H1 (cell line): Measurements from ENCODE around the gene LRRK1. TPM values are rescaled to one million over a fixed set of nuclear protein-coding genes. Genes with fewer than 3 reads are reported as not detected.

Experiments
- CTCF ChIA-PET: fragments of 300-600 bp; sonication (Branson Sonifier 250); formaldehyde crosslinking; loops from one replicate; lab custom pipeline; 2021; ENCODE audit not compliant: partially characterized antibody; lab: Charles Lee
- POLR2A ChIA-PET: fragments of 300-600 bp; sonication (Branson Sonifier 250); formaldehyde crosslinking; loops from one replicate; lab custom pipeline; 2021; ENCODE audit warnings: inconsistent platforms; ENCODE audit not compliant: partially characterized antibody; lab: Charles Lee
- DNase-seq, 2 experiments: peaks; one replicate each; pipeline versions ENCODE4 v3.0.0 to v3.0.0-alpha.2; 2010 to 2022; ENCODE audit warnings: low spot score in 2 of 2, low read depth in 1 of 2, mixed read lengths in 1 of 2
- FAIRE-seq: peaks from 2 replicates; lab custom pipeline; 2011; peaks lifted over from hg19 to GRCh38; lab: Jason Lieb, UNC
- H2AFZ ChIP-seq: 2 replicates; pipeline ENCODE4 v1.8.1; 2012; ENCODE audit warnings: low read length, inconsistent platforms
- H2AK5ac ChIP-seq: 2 replicates; pipeline ENCODE4 v1.6.1; 2013; ENCODE audit warnings: low read depth, low read length
- H2BK120ac ChIP-seq: replicated peaks from 2 replicates; pipeline ENCODE3; 2013; ENCODE audit warnings: low read depth, low read length, inconsistent platforms
- H2BK12ac ChIP-seq: 2 replicates; pipeline ENCODE4 v1.6.1; 2013; ENCODE audit warnings: low read depth, low read length
- H2BK15ac ChIP-seq: 2 replicates; pipeline ENCODE4 v1.6.1; 2013; ENCODE audit warnings: low read length
- H2BK20ac ChIP-seq: 2 replicates; pipeline ENCODE4 v1.6.1; 2013; ENCODE audit warnings: low read length
- H2BK5ac ChIP-seq: 2 replicates; pipeline ENCODE4 v1.6.1; 2013; ENCODE audit warnings: low read depth, low read length
- H3K14ac ChIP-seq: 2 replicates; pipeline ENCODE4 v1.6.1; 2013; ENCODE audit warnings: inconsistent platforms; ENCODE audit not compliant: insufficient read length
- H3K18ac ChIP-seq: 2 replicates; pipeline ENCODE4 v1.6.1; 2013; ENCODE audit warnings: low read length; ENCODE audit errors: extremely low read depth
- H3K23ac ChIP-seq: 2 replicates; pipeline ENCODE4 v1.6.1; 2013; ENCODE audit warnings: inconsistent platforms; ENCODE audit not compliant: insufficient read length
- H3K23me2 ChIP-seq: 2 replicates; pipeline ENCODE4 v1.6.1; 2013; ENCODE audit warnings: low read depth, low read length
- H3K27ac ChIP-seq: 2 replicates; pipeline ENCODE4 v1.6.1; 2011; ENCODE audit warnings: low read depth, low read length, inconsistent platforms
- H3K27me3 ChIP-seq, 4 experiments: replicated peaks in 1 of 4; 1 replicate in 1 of 4; 2 replicates in 3 of 4; pipeline versions ENCODE4 v1.6.1 to v1.8.1; 2011 to 2013; ENCODE audit warnings: low read length in 3 of 4, mild to moderate bottlenecking in 3 of 4, inconsistent platforms in 2 of 4, mixed read lengths in 2 of 4, moderate library complexity in 1 of 4; ENCODE audit not compliant: control insufficient read depth in 3 of 4, insufficient read depth in 3 of 4; ENCODE audit errors: extremely low read depth in 1 of 4
- H3K36me3 ChIP-seq, 4 experiments: 2 replicates each; pipeline versions ENCODE4 v1.6.1 to v1.8.1; 2011 to 2013; ENCODE audit warnings: mild to moderate bottlenecking in 4 of 4, low read length in 3 of 4, moderate library complexity in 2 of 4, control low read depth in 1 of 4, inconsistent platforms in 1 of 4; ENCODE audit not compliant: insufficient read depth in 4 of 4, control insufficient read depth in 2 of 4
- H3K4ac ChIP-seq: replicated peaks from 2 replicates; pipeline ENCODE3; 2013; ENCODE audit warnings: low read length, low read depth, mixed read lengths, inconsistent platforms; ENCODE audit not compliant: insufficient read length
- H3K4me1 ChIP-seq, 4 experiments: replicated peaks in 1 of 4; 1 replicate in 1 of 4; 2 replicates in 3 of 4; pipeline versions ENCODE4 v1.6.1 to v1.8.1; 2011 to 2013; ENCODE audit warnings: low read length in 3 of 4, inconsistent platforms in 2 of 4, mixed read lengths in 1 of 4; ENCODE audit not compliant: insufficient read depth in 4 of 4, control insufficient read depth in 3 of 4
- H3K4me2 ChIP-seq, 2 experiments: 2 replicates each; pipeline versions ENCODE4 v1.6.1 to v1.8.1; 2011 to 2013; ENCODE audit warnings: low read depth in 2 of 2, low read length in 2 of 2, control low read depth in 1 of 2, inconsistent platforms in 1 of 2, mild to moderate bottlenecking in 1 of 2; ENCODE audit not compliant: insufficient read depth in 1 of 2
- H3K4me3 ChIP-seq, 4 experiments: fragments of 200-600, 300-600 bp in 1 of 4; sonication (generic), shearing (Covaris generic), sonication (Bioruptor Twin) in 1 of 4; 2 replicates each; pipeline versions ENCODE4 v1.5.1 to v1.8.1; 2011 to 2016; ENCODE audit warnings: low read length in 4 of 4, low read depth in 3 of 4, control low read depth in 2 of 4, inconsistent platforms in 2 of 4, mild to moderate bottlenecking in 2 of 4, mixed read lengths in 1 of 4, moderate library complexity in 1 of 4; ENCODE audit not compliant: insufficient read depth in 2 of 4; ENCODE audit errors: extremely low read depth in 1 of 4
- H3K56ac ChIP-seq: replicated peaks from 2 replicates; pipeline ENCODE3; 2013; ENCODE audit warnings: low read depth, mild to moderate bottlenecking, mixed read lengths, low read length, inconsistent platforms; ENCODE audit not compliant: insufficient read length
- H3K79me1 ChIP-seq: 2 replicates; pipeline ENCODE4 v1.6.1; 2013; ENCODE audit warnings: low read depth, low read length, control low read depth
- H3K79me2 ChIP-seq, 2 experiments: 2 replicates each; pipeline versions ENCODE4 v1.6.1 to v1.8.1; 2012 to 2013; ENCODE audit warnings: low read length in 2 of 2, mild to moderate bottlenecking in 2 of 2, inconsistent platforms in 1 of 2; ENCODE audit not compliant: insufficient read depth in 2 of 2, control insufficient read depth in 1 of 2
- H3K9ac ChIP-seq, 4 experiments: replicated peaks in 1 of 4; 1 replicate in 1 of 4; 2 replicates in 3 of 4; pipeline versions ENCODE4 v1.6.1 to v1.8.1; 2011 to 2013; ENCODE audit warnings: low read depth in 3 of 4, low read length in 3 of 4, control low read depth in 2 of 4, mild to moderate bottlenecking in 2 of 4, moderate library complexity in 2 of 4, inconsistent platforms in 1 of 4; ENCODE audit errors: extremely low read depth in 1 of 4
- H3K9me3 ChIP-seq, 2 experiments: 2 replicates each; pipeline versions ENCODE4 v1.6.1 to v1.8.1; 2012 to 2013; ENCODE audit warnings: mild to moderate bottlenecking in 2 of 2, moderate library complexity in 2 of 2, control low read depth in 1 of 2, inconsistent platforms in 1 of 2, low read depth in 1 of 2, low read length in 1 of 2, mixed read lengths in 1 of 2; ENCODE audit not compliant: insufficient read depth in 2 of 2
- H4K20me1 ChIP-seq, 2 experiments: replicated peaks in 1 of 2; 2 replicates each; pipeline versions ENCODE3 to v1.8.1; 2011 to 2013; ENCODE audit warnings: inconsistent platforms in 2 of 2, low read length in 2 of 2, mild to moderate bottlenecking in 1 of 2; ENCODE audit not compliant: insufficient read depth in 2 of 2, control insufficient read depth in 1 of 2
- H4K5ac ChIP-seq: 2 replicates; pipeline ENCODE4 v1.6.1; 2013; ENCODE audit warnings: low read length, low read depth, mixed read lengths, inconsistent platforms; ENCODE audit not compliant: insufficient read length
- H4K8ac ChIP-seq: 2 replicates; pipeline ENCODE4 v1.8.0; 2013; ENCODE audit warnings: mild to moderate bottlenecking, moderate library complexity, low read length, inconsistent platforms; ENCODE audit not compliant: insufficient read depth; ENCODE audit errors: extremely low read depth
- H4K91ac ChIP-seq: replicated peaks from 2 replicates; pipeline ENCODE3; 2013; ENCODE audit warnings: low read length, mixed read lengths, inconsistent platforms; ENCODE audit not compliant: insufficient read length
- ASH2L ChIP-seq: fragments of 200-600, 300-600 bp; sonication (generic); IDR thresholded peaks from one replicate; pipeline ENCODE4 v1.7.1; 2017; ENCODE audit warnings: low read length
- ATF2 ChIP-seq: IDR thresholded peaks from 2 replicates; pipeline ENCODE4 v1.6.1; 2012; ENCODE audit warnings: low read length, inconsistent platforms
- CBX5 ChIP-seq: fragments of 300-800, 300-1000 bp; sonication (generic); IDR thresholded peaks from 2 replicates; pipeline ENCODE4 v1.7.1; 2016; ENCODE audit warnings: antibody characterized with exemption, low read length, low read depth
- CTBP2 ChIP-seq: IDR thresholded peaks from 2 replicates; pipeline ENCODE4 v1.7.0; 2011; ENCODE audit warnings: borderline replicate concordance, mild to moderate bottlenecking, moderate library complexity, mixed read lengths, low read length; ENCODE audit not compliant: insufficient read depth, insufficient read length
- EGR1 ChIP-seq: IDR thresholded peaks from 2 replicates; pipeline ENCODE4 v1.6.1; 2011; ENCODE audit warnings: low read depth, low read length, borderline replicate concordance
- KDM1A ChIP-seq: fragments of 200-600, 300-600 bp; sonication (generic); IDR thresholded peaks from 2 replicates; pipeline ENCODE4 v1.7.1; 2016; ENCODE audit warnings: mild to moderate bottlenecking, low read length, borderline replicate concordance
- POU5F1 ChIP-seq: IDR thresholded peaks from 2 replicates; pipeline ENCODE4 v1.6.1; 2011; ENCODE audit warnings: low read depth, mild to moderate bottlenecking, low read length, moderate library complexity
- RAD21 ChIP-seq, 2 experiments: IDR thresholded peaks in 1 of 2; conservative IDR thresholded peaks in 1 of 2; 2 replicates each; pipeline ENCODE4 v1.6.1; 2011; ENCODE audit warnings: low read depth in 2 of 2, low read length in 2 of 2, improper control_type of control experiment in 1 of 2, inconsistent platforms in 1 of 2, mild to moderate bottlenecking in 1 of 2, moderate library complexity in 1 of 2
- SIN3A ChIP-seq, 2 experiments: IDR thresholded peaks in 1 of 2; conservative IDR thresholded peaks in 1 of 2; 2 replicates each; pipeline ENCODE4 v1.6.1; 2011 to 2012; ENCODE audit warnings: low read length in 2 of 2, improper control_type of control experiment in 1 of 2, low read depth in 1 of 2, mild to moderate bottlenecking in 1 of 2
- SP4 ChIP-seq: IDR thresholded peaks from 2 replicates; pipeline ENCODE4 v1.6.1; 2012; ENCODE audit warnings: low read length, inconsistent platforms
- USF2 ChIP-seq: IDR thresholded peaks from 2 replicates; pipeline ENCODE4 v1.6.1; 2011; ENCODE audit warnings: low read length, improper control_type of control experiment
- WGBS, 2 experiments: shearing (Covaris generic) in 1 of 2; methylation state at CpG; one replicate each; pipeline versions ENCODE4 v1.1.6 to v1.1.7; 2013 to 2015; ENCODE audit warnings: low lambda C conversion rate in 2 of 2, mixed read lengths in 2 of 2, inconsistent platforms in 1 of 2, low coverage in 1 of 2, missing lambda C conversion rate in 1 of 2; ENCODE audit not compliant: insufficient replicate concordance in 2 of 2, insufficient coverage in 1 of 2, insufficient read length in 1 of 2; ENCODE audit errors: extremely low coverage in 1 of 2, missing lambda C conversion rate in 1 of 2; 5-methylcytosine and 5-hydroxymethylcytosine counted together
- polyA plus RNA-seq, 7 experiments: library from polyadenylated mRNA; depleted of rRNA in 3 of 7; stranded (reverse) in 5 of 7; unstranded in 2 of 7; fragments of >200 nt in 5 of 7; fragments of 200-250 nt in 2 of 7; gene quantifications; 1 replicate in 5 of 7; 2 replicates in 1 of 7; 4 replicates in 1 of 7; pipeline versions ENCODE4 v1.2.1 to v1.2.3, GENCODE V29; 2011 to 2013; ENCODE audit warnings: missing spikeins in 2 of 7, mixed read lengths in 2 of 7
- total RNA-seq: library from RNA; stranded (reverse); fragmentation: NEBNext Ultra II Directional; extraction: Animal tissue kit (Norgen Biotek cat#: 25700); gene quantifications from 2 replicates; pipeline ENCODE4 v1.2.1, GENCODE V29; 2021

Gene LRRK1
- total and polyA plus RNA-seq, 2 of the 8 experiments (the other 6 are each of a cell fraction or from before 2014, with no cell fraction given), result 1.2 to 3.6 TPM

- Histone ChIP-seq H3K27me3 (no peaks in the 10 kb centered on the region), H2BK12ac (no peak overlapping the region), H3K9me3 (no peaks in the 10 kb centered on the region), H4K20me1 (no peaks in the 10 kb centered on the region), H3K4me3 (no peak overlapping the region), H2BK5ac (no peak overlapping the region), H3K56ac (no peak overlapping the region), H2BK15ac (no peak overlapping the region), H2AK5ac (no peak overlapping the region), H3K79me1 (no peaks in the 10 kb centered on the region), H3K14ac (no peak overlapping the region), H3K4ac (no peak overlapping the region), H3K23ac (no peak overlapping the region), H3K27ac (no peak overlapping the region), H3K79me2 (no peaks in the 10 kb centered on the region), H3K4me1 (no peaks in the 10 kb centered on the region), H4K8ac (no peak overlapping the region; the same call in 1 of the 2 replicates), H3K18ac (no peak overlapping the region), H3K36me3 (no peaks in the 10 kb centered on the region), H4K91ac (no peak overlapping the region), H2BK20ac (no peak overlapping the region), H3K23me2 (no peaks in the 10 kb centered on the region), H2BK120ac (no peak overlapping the region), H3K9ac (no peak overlapping the region), H2AFZ (no peak overlapping the region), H3K4me2 (no peak overlapping the region), H4K5ac (no peak overlapping the region)
- ChIA-PET POLR2A (no interaction called here), CTCF (interaction anchor here (0.7 to 3.3 kb wide), 12 partner anchors 10 to 164 kb away, joined by 3 to 20 read pairs (median 4); no protein-coding TSS in a partner anchor)
- FAIRE-seq, result no peak
- 95% methylated on average over 14 of the region's 15 CpGs; no CpG with 5 or more reads in 1 of the 2 experiments for WGBS, 2 experiments
- no peak for DNase-seq
- TF ChIP-seq SIN3A (conservative IDR thresholded peaks at IDR 0.05 in 1 of 2, IDR thresholded peaks at IDR 0.05 in 1 of 2; ENCODE audit: low read depth in 1 of 2, low read length in 2 of 2), result no peak
- TF ChIP-seq SP4, result no peak
- no peak for TF ChIP-seq KDM1A
- TF ChIP-seq POU5F1, result no peak
- TF ChIP-seq CBX5, result no peak
- TF ChIP-seq RAD21 (IDR thresholded peaks at IDR 0.05 in 1 of 2, conservative IDR thresholded peaks at IDR 0.05 in 1 of 2; ENCODE audit: low read depth in 2 of 2, low read length in 2 of 2), result no peak
- TF ChIP-seq USF2, result no peak
- no peak for TF ChIP-seq CTBP2
- TF ChIP-seq EGR1, result no peak
- no peak for TF ChIP-seq ATF2
- no peak for TF ChIP-seq ASH2L
Observed at GRCh38 chr15:101100118-101100517, 181.0 kb downstream of the LRRK1 start.
